Mesothelial cell of epicardium (in vitro differentiated cells): ENCODE measurements around the gene SELENOP. TPM values are rescaled to one million over a fixed set of nuclear protein-coding genes. Genes with fewer than 3 reads are reported as not detected.

Source experiments
- DNase-seq, 2 experiments: peaks; one replicate each; pipeline ENCODE4 v3.0.0; 2021; ENCODE audit warnings: low spot score in 2 of 2; ENCODE audit not compliant: unreplicated experiment in 2 of 2
- H3K27ac Mint-ChIP-seq: 2 replicates; pipeline ENCODE4 v1.8.0; 2021; ENCODE audit warnings: mixed read lengths
- H3K27me3 Mint-ChIP-seq: 2 replicates; pipeline ENCODE4 v1.8.0; 2021; ENCODE audit warnings: low read depth, mixed read lengths
- H3K36me3 Mint-ChIP-seq: 2 replicates; pipeline ENCODE4 v1.8.0; 2021; ENCODE audit warnings: mixed read lengths
- H3K4me1 Mint-ChIP-seq: 2 replicates; pipeline ENCODE4 v1.8.0; 2021; ENCODE audit warnings: mixed read lengths
- H3K4me3 Mint-ChIP-seq: 2 replicates; pipeline ENCODE4 v1.8.0; 2021; ENCODE audit warnings: mild to moderate bottlenecking, moderate library complexity, mixed read lengths
- H3K9me3 Mint-ChIP-seq: 2 replicates; pipeline ENCODE4 v1.8.0; 2021; ENCODE audit warnings: mixed read lengths
- total RNA-seq: library from RNA; stranded (reverse); gene quantifications from 3 replicates; pipeline ENCODE4 v1.2.1, GENCODE V29; 2021
- TF ChIP-seq, protein P1 (sequence below): fragments of 200-600 bp; sonication (generic); IDR thresholded peaks from one replicate; pipeline ENCODE4 v1.5.0; 2021; ENCODE audit warnings: antibody characterized with exemption; ENCODE audit not compliant: unreplicated experiment

Gene SELENOP
- total RNA-seq, 1 donor from 2014 or later = 86.9 TPM

DNA sequence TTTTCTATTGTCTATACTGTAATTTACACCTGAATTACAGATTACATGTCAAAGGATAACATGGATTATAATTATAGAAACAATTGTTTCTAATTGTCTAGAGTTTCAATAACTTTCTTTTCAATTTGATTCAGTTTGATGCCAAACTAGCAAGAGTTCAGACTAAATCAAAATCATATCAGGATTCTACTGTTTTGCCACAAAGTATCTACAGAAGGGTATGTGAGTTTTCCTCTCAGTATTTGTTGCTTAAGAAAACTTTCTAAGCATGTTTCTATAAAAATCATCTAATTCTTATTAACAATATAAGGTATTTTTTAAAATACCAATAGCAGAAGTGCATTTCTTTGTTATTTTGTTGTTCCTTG, 12.5 kb downstream of the SELENOP start:
- no peak for DNase-seq
- H3K27ac Mint-ChIP-seq = no peak overlapping the region
- H3K4me1 Mint-ChIP-seq = no peaks in the 10 kb centered on the region
- peaks cover 23% of the 10 kb centered on the region for H3K9me3 Mint-ChIP-seq
- H3K27me3 Mint-ChIP-seq = no peaks in the 10 kb centered on the region
- H3K36me3 Mint-ChIP-seq = peaks cover 22% of the 10 kb centered on the region
- TF ChIP-seq, protein P1, sequence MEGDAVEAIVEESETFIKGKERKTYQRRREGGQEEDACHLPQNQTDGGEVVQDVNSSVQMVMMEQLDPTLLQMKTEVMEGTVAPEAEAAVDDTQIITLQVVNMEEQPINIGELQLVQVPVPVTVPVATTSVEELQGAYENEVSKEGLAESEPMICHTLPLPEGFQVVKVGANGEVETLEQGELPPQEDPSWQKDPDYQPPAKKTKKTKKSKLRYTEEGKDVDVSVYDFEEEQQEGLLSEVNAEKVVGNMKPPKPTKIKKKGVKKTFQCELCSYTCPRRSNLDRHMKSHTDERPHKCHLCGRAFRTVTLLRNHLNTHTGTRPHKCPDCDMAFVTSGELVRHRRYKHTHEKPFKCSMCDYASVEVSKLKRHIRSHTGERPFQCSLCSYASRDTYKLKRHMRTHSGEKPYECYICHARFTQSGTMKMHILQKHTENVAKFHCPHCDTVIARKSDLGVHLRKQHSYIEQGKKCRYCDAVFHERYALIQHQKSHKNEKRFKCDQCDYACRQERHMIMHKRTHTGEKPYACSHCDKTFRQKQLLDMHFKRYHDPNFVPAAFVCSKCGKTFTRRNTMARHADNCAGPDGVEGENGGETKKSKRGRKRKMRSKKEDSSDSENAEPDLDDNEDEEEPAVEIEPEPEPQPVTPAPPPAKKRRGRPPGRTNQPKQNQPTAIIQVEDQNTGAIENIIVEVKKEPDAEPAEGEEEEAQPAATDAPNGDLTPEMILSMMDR = no peak
- no peak overlapping the region for H3K4me3 Mint-ChIP-seq

DNA sequence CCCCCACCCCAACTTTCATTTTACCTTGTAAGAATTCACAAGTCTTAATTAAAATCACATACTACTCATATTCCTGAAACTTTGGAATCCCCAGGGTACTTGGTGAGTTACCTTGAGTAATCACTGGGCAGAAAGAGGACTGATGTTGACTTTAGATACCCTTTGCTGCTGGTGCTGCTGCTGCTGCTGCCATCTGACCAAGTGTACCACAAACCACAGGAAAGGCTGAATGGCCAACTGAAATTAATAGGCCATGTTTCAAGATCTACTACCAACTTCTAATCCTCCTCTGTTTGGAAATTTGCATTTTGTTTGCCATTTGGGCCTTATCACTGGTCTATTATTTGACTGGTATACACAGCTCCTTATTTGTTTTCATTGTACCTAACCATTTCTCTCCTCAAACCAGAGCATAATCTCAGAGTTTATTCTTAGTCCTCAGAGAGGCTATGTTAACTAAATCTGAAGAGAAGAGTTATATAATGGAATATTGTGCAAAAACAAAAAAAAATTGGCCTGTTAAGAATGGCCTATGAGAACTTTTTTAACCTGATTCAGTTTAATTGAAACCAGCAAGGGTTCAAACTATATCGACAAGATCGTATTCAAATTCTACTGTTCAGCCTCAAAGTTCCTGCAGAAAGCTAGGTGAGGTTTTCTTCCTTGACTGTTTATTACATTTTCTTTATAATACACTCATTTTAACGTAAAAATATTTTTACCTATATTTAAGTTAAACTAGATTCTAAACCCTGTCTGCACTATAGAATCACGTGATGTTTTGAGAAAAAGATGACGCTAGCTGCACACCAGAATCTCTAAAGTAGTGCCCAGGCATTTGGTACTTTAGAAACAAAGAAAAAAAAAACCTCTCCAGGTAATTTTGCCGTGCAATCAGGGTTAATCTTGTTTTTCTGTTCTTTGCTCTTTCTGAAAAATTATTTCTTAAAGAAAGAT, 13.1 kb downstream of the SELENOP start:
- Mint-ChIP-seq H3K27ac (no peak overlapping the region), H3K9me3 (peaks cover 30% of the 10 kb centered on the region), H3K27me3 (no peaks in the 10 kb centered on the region), H3K4me3 (no peak overlapping the region), H3K36me3 (peaks cover 18% of the 10 kb centered on the region), H3K4me1 (no peaks in the 10 kb centered on the region)
- TF ChIP-seq, protein P1 = no peak
- DNase-seq = no peak

DNA sequence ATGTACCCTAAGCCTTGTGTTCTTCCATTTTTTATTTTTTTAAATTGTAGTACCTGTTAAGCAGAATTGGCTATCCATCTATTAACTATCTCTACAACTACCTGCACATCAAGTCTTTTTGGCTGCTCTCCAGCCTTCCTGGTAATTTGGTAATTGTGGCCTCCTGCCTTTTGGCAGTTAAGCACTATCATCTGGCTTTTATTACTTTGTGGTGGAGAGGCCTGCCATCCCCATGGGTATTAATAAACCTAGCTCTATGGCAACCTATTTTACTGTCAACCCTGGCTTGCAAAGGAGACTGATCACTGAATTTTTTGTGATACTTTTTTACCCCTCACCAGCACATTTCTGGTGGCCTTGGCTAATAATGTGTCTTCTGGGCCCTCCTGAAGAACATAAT, 20.5 kb downstream of the SELENOP start:
- no peaks in the 10 kb centered on the region for H3K27me3 Mint-ChIP-seq
- TF ChIP-seq, protein P1 = no peak
- no peaks in the 10 kb centered on the region for H3K4me1 Mint-ChIP-seq
- H3K36me3 Mint-ChIP-seq = no peaks in the 10 kb centered on the region
- DNase-seq = no peak
- H3K4me3 Mint-ChIP-seq = no peak overlapping the region
- H3K27ac Mint-ChIP-seq = no peak overlapping the region
- H3K9me3 Mint-ChIP-seq = peaks cover 59% of the 10 kb centered on the region

DNA sequence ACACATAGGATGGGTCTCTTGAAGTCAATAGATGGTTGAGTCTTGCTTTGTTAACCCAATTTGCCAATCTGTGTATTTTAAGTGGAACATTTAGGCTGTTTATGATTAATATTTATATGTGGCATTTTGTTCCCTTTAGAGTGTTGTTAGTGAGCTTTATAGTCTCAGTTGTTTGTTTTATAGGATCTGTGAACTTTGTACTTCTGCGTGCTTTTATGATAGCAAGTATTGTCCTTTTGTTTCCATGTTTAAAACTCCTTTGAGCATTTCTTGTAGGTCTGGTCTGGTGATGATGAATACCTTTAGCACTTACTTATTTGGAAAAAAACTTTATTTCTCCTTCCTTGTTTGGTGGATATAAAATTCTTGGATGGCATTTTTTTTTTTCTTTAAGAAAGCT, 23.8 kb downstream of the SELENOP start:
- no peaks in the 10 kb centered on the region for H3K36me3 Mint-ChIP-seq
- no peak overlapping the region for H3K4me3 Mint-ChIP-seq
- no peaks in the 10 kb centered on the region for H3K27me3 Mint-ChIP-seq
- no peak for DNase-seq
- peaks cover 60% of the 10 kb centered on the region for H3K9me3 Mint-ChIP-seq
- H3K27ac Mint-ChIP-seq = no peak overlapping the region
- H3K4me1 Mint-ChIP-seq = no peaks in the 10 kb centered on the region
- TF ChIP-seq, protein P1 = no peak

DNA sequence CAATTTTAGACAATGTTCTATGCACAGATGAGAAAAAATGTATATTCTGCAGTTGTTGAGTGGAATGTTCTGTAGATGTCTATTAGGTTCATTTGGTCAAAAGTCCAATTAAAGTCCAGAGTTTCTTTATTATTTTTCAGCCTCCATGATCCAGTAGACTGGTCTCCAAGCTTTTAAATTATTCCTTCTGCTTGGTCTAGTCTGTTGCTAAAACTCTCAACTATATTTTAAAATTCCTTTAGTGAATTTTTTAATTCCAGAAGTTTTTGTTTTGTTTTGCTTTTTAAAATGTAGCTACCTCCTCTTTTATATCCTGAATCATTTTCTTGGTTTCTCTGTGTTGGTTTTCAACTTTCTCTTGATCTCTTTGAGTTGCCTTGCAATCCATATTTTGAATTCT, 24.6 kb downstream of the SELENOP start:
- no peaks in the 10 kb centered on the region for H3K27me3 Mint-ChIP-seq
- TF ChIP-seq, protein P1 = no peak
- H3K4me1 Mint-ChIP-seq = no peaks in the 10 kb centered on the region

More for the DNA sequence above, 24.6 kb downstream of the SELENOP start:
- H3K36me3 Mint-ChIP-seq = no peaks in the 10 kb centered on the region
- DNase-seq = no peak
- H3K9me3 Mint-ChIP-seq = peaks cover 59% of the 10 kb centered on the region
- H3K4me3 Mint-ChIP-seq = no peak overlapping the region
- H3K27ac Mint-ChIP-seq = no peak overlapping the region
